GM19455 (cell line): Measurements from ENCODE around the gene DZIP3.

ENCODE experiments used
- ATAC-seq: cut with Tn5 transposase; IDR thresholded peaks from one replicate; pipeline ENCODE4 v1.9.1; 2021; ENCODE audit not compliant: unreplicated experiment

Gene DZIP3

GRCh38 chr3:108589081-108589997 lies at the start of gene DZIP3, which contains the start of gene CIP2A:
Gene DZIP3 (plus strand): TSS chr3:108589722. CDS start chr3:108605407, 15,685 bp downstream.
Gene CIP2A (minus strand): TSS chr3:108589438. CDS start chr3:108589375, 63 bp downstream.
- ATAC-seq: peak; percentile 96

- ATAC-seq: no peak
Observed at GRCh38 chr3:108546247-108546646, 43.3 kb upstream of the DZIP3 start.

DNA sequence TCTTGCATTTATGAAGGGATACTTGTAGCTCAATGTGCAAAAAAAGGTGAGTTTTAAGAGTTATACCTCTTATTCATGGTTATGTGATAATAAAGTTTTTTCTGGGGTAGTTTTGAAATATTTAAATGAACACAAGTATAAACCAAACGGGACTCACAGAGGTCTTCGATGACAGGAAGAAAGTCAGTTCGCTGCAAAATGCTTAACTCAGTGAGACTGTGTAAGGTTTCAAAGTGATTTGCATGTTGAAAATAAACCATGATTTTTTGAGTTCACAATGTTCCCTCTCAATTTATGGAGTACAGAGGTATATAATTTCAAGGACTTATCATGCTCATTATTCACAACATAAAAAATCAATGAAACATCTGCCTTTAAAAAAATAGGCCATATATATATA lies 42.8 kb upstream of the DZIP3 start:
- no peak for ATAC-seq

GRCh38 chr3:108548304-108548703 lies 41.2 kb upstream of the DZIP3 start:
- no peak for ATAC-seq

GRCh38 chr3:108548886-108549285 lies 40.6 kb upstream of the DZIP3 start:
- no peak for ATAC-seq

DNA sequence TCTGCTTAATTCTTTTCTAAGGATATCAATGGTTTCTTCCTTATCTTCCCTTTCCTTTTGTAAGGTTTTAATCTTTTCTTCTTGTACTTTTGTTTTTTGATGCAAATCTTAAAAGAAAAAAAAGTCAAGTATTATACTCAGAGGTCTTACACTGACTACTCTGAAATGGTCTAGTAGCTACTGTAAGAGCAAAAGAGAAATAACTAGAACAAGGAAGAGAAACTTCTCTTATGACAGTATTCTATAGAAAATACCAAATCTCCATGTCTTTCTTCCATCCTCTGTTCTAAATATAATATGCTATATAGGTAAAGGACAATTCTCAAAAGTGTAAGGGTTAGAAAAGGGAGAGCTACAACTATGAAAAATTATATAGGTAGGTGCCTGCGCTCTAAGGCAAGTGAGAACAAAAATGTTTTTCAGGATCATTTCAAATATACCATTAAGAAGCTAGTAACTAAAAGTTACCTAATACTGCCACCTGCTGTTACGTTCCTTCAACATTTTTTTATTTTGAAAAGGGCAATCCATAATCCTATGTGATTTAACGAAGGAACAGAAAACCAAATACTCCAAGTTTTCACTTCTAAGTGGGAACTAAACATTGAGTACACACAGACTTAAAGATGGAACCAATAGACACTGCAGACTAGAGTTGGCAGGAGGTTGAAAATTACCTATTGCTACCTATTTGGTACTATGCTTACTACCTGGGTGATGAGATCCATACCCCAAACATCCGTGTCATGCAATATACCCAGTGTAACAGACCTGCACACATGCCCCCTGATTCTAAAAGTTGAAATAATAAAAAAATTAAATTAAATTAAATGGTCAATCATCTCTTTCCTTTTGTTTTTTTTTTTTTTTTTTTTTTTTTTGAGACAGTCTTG lies 37.0 kb upstream of the DZIP3 start:
- peak; percentile 55 for ATAC-seq

- no peak for ATAC-seq
Observed at GRCh38 chr3:108554229-108554628, 35.3 kb upstream of the DZIP3 start.

DNA sequence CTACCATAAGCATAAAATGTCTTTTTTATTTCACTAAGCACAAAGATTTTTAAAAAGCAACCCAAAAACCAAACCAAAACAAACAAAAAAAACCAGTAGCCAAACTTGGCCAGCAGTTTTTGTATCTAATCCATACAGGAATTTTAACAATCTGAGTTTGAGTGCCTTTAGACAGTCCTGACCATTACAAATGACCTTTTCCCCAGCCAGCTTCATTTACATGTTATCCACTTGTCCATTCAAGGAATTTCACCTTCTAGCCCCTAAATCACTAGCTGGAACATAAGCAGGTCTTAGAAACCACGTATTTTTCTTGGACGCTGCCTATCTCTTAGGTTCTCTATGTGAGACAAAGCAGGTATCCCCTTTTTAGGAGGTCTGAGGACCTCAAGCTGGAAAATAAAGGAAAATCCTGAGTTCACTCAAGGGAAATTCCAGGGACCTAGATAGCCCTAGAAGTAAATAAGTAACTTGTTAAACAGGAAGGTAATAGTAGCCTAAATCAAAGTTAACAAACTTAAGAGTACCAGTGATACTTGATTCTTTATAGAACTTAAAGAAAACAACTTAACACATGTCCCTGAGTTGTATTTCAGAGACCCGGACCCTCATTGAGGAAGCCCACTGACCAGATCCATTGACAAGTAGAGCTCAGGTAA lies 34.5 kb upstream of the DZIP3 start:
- ATAC-seq: no peak

DNA sequence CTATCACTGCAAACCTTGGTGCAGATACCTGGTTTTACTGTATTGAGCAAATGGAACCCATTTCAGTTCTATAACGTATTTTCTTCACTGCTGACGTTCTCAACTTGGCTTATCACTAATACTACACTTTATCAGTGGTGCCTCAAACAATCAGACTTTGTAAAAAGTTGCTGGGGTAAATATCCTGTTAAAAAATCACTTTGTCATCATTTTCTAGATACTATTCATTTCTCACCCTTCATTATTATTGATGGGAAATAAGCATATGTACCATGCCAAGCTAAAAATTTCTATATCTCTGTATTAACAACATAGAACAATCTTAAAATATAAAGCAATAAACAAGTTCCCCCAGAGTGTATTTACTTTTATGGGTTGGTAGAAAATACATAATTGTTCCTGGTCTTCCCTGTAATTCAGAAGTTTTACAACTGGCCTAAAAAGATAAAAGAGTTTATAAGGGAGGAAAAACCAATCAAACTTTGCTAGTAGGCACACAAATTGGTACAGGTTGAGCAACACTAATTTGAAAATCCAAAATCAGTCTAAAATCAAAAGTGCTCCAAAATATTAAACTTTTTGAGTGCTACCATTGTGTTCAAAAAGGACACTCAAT lies 33.4 kb upstream of the DZIP3 start:
- ATAC-seq: no peak

DNA sequence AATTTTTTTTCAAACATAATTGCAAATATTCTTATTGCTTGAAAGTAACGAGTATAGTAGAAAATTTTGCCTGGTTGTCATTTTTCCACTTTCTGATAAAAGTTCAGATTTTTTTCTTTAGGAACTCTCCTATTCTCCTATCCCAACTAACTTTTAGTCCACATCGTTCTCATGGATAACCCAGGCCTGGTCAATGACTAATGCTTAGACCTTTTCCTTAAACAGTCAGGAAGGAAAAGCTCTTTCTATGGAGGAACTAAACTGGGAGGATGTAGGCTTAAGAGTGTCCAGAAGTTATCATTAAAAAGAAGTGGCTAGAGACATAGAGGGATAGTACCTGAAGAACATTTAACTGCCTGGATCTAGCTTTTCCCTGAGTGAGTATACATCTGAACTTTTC lies 27.0 kb upstream of the DZIP3 start:
- no peak for ATAC-seq

- no peak for ATAC-seq
Observed at GRCh38 chr3:108564564-108564963, 25.0 kb upstream of the DZIP3 start.

DNA sequence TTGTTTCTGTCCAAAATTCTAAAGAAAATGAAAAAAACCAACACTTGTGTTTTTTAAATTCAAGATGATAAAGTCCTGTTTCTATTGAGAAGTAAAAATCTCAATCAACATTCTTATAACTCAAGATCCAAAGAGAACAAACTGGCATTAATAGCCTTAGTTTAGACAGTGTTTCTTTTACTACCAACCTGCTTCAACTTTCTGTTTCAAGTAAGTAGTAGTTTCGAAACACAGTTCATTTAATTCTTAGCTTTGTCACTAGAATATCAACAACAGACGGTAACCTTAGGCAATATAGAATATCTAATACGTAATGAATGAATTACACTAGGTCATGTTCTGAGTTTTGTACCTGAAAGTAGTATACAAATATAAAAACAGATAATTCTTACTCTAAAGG lies 24.0 kb upstream of the DZIP3 start:
- ATAC-seq: no peak

DNA sequence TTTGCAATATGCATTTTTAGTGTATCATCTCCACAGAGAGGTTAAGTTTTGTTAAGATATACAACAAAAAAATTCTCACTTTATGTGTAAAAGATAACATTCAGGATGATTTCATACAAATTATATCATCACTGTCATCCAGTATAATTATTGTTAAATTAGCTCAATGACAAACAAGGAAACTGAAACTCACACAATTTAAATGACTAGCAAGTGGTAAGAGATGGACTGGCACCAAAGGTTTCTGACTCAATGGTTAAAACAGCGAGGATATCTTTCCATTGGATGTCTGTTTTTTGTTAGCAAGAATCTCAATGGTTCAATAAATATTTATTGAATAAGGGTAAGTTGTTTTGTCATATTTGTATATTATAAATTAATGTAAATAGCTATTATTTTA lies 22.9 kb upstream of the DZIP3 start:
- ATAC-seq: no peak

GRCh38 chr3:108569336-108569735 lies 20.2 kb upstream of the DZIP3 start:
- no peak for ATAC-seq

- ATAC-seq: no peak
Observed at GRCh38 chr3:108578064-108578463, 11.5 kb upstream of the DZIP3 start.

GRCh38 chr3:108588601-108589000 lies 921 bp upstream of the DZIP3 start:
- no peak for ATAC-seq

GRCh38 chr3:108589998-108590323 lies 439 bp downstream of the DZIP3 start:
- no peak for ATAC-seq

GRCh38 chr3:108590460-108590859 lies 938 bp downstream of the DZIP3 start:
- no peak for ATAC-seq

GRCh38 chr3:108595321-108595720 lies 5.8 kb downstream of the DZIP3 start:
- ATAC-seq: no peak

DNA sequence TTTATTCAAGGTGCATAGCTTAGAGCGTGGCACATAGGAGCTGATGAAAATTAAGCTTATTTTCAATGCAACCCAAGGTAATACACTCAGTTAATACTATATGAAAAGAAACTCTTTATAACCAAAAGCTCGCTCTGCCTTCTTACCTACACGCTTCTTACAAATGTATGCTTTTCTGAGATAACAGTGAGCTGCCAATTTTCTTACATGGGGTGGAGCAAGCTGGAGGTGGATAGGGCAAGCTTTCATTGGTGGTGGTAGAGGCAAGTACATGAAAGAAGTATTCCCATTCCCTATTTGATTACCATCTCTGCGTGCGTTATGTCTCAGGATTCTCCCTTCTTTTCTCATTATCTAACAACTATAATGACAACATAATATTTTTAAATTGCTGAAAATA lies 8.9 kb downstream of the DZIP3 start:
- no peak for ATAC-seq
